GM18505 (cell line): Measurements from ENCODE around the gene CNGB1.
"Not testable (repeated sequence)": the region's sequence is repeated elsewhere in the genome, so short reads cannot be mapped to it uniquely, and the experiment has no call there.

ENCODE experiments used
- ATAC-seq: cut with Tn5 transposase; IDR thresholded peaks from one replicate; pipeline ENCODE4 v1.9.1; 2021; ENCODE audit not compliant: unreplicated experiment
- POLR2A ChIP-seq: IDR thresholded peaks from 4 replicates; pipeline ENCODE4 v1.6.1; 2011; ENCODE audit warnings: borderline replicate concordance; ENCODE audit not compliant: insufficient read depth, insufficient read length; ENCODE audit errors: extremely low read depth

Gene CNGB1

GRCh38 chr16:57949013-57949412 lies 21.9 kb downstream of the CNGB1 start:
- ATAC-seq: no peak
- TF ChIP-seq POLR2A: no peak

GRCh38 chr16:57948027-57948426 lies 22.9 kb downstream of the CNGB1 start:
- TF ChIP-seq POLR2A: no peak
- ATAC-seq: no peak

- TF ChIP-seq POLR2A: no peak
- no peak for ATAC-seq
These were observed 23.7 kb downstream of the CNGB1 start for GRCh38 chr16:57947261-57947660.

GRCh38 chr16:57946181-57946801 lies 24.6 kb downstream of the CNGB1 start:
- TF ChIP-seq POLR2A: no peak
- ATAC-seq: no peak

- ATAC-seq: no peak
- TF ChIP-seq POLR2A: no peak
These were observed 25.2 kb downstream of the CNGB1 start for GRCh38 chr16:57945740-57946138.

- no peak for TF ChIP-seq POLR2A
- no peak for ATAC-seq
These were observed 25.8 kb downstream of the CNGB1 start for GRCh38 chr16:57944970-57945739.

GRCh38 chr16:57943381-57943780 lies 27.5 kb downstream of the CNGB1 start:
- not testable (repeated sequence) for ATAC-seq

- not testable (repeated sequence) for ATAC-seq
These were observed 29.0 kb downstream of the CNGB1 start for GRCh38 chr16:57941901-57942300.

- no peak for TF ChIP-seq POLR2A
- no peak for ATAC-seq
These were observed 29.8 kb downstream of the CNGB1 start for GRCh38 chr16:57941016-57941664.

GRCh38 chr16:57940382-57940966 lies 30.5 kb downstream of the CNGB1 start:
- ATAC-seq: no peak
- TF ChIP-seq POLR2A: no peak

GRCh38 chr16:57939872-57940224 lies 31.1 kb downstream of the CNGB1 start:
- TF ChIP-seq POLR2A: no peak
- ATAC-seq: no peak

GRCh38 chr16:57938936-57939871 lies 31.7 kb downstream of the CNGB1 start:
- ATAC-seq: no peak
- no peak for TF ChIP-seq POLR2A

- TF ChIP-seq POLR2A: no peak
- ATAC-seq: no peak
These were observed 32.4 kb downstream of the CNGB1 start for GRCh38 chr16:57938484-57938883.
